IMR-90 (cell line): Measurements from ENCODE around the gene RYR2. TPM values are rescaled to one million over a fixed set of nuclear protein-coding genes. Genes with fewer than 3 reads are reported as not detected.

Source experiments
- ATAC-seq: fragments of 200-7000 bp; cut with Tn5 transposase; 2 replicates; pipeline ENCODE4 v1.9.1; 2020; ENCODE audit warnings: low read depth, mild to moderate bottlenecking, moderate library complexity
- BruUV-seq: library from RNA; stranded (reverse); fragments of 400-500 nt; replicated peaks from 2 replicates; lab custom pipeline; 2021; lab: Mats Ljungman, UMichigan
- CTCF ChIA-PET: fragments of 300-600 bp; formaldehyde crosslinking; extraction: SDS; loops from one replicate; lab custom pipeline; 2021; ENCODE audit warnings: antibody characterized with exemption; lab: Yijun Ruan, JAX
- POLR2A ChIA-PET: fragments of 300-600 bp; sonication (Branson Sonifier 250); formaldehyde crosslinking; loops from one replicate; lab custom pipeline; 2022; ENCODE audit warnings: antibody characterized with exemption; ENCODE audit not compliant: unreplicated experiment; lab: Charles Lee
- DNase-seq: peaks from one replicate; pipeline ENCODE4 v3.0.0; 2013
- H2AFZ ChIP-seq: replicated peaks from 2 replicates; pipeline ENCODE3; 2013; ENCODE audit warnings: low read length, mild to moderate bottlenecking; ENCODE audit not compliant: poor library complexity
- H2AK5ac ChIP-seq: 2 replicates; pipeline ENCODE4 v1.6.1; 2013; ENCODE audit warnings: low read depth, low read length, inconsistent platforms
- H2AK9ac ChIP-seq: replicated peaks from 2 replicates; pipeline ENCODE3; 2013; ENCODE audit warnings: mild to moderate bottlenecking, low read depth, low read length, moderate library complexity; ENCODE audit not compliant: poor library complexity
- H2BK120ac ChIP-seq: 2 replicates; pipeline ENCODE4 v1.6.1; 2013; ENCODE audit warnings: low read depth, low read length, inconsistent platforms
- H2BK15ac ChIP-seq: 3 replicates; pipeline ENCODE4 v1.6.1; 2013; ENCODE audit warnings: low read depth, low read length, inconsistent platforms
- H2BK20ac ChIP-seq: 2 replicates; pipeline ENCODE4 v1.6.1; 2013; ENCODE audit warnings: low read depth, mild to moderate bottlenecking, inconsistent platforms, low read length, moderate library complexity
- H2BK5ac ChIP-seq: 2 replicates; pipeline ENCODE4 v1.6.1; 2013; ENCODE audit warnings: mild to moderate bottlenecking, low read depth, low read length, inconsistent platforms; ENCODE audit not compliant: poor library complexity, severe bottlenecking
- H3K14ac ChIP-seq: replicated peaks from 2 replicates; pipeline ENCODE4 v1.6.1; 2013; ENCODE audit warnings: low read depth, low read length, inconsistent platforms
- H3K18ac ChIP-seq: 2 replicates; pipeline ENCODE4 v1.6.1; 2013; ENCODE audit warnings: low read depth, low read length, control low read depth
- H3K23ac ChIP-seq: 2 replicates; pipeline ENCODE4 v1.6.1; 2013; ENCODE audit warnings: low read depth, low read length, inconsistent platforms
- H3K27ac ChIP-seq: 2 replicates; pipeline ENCODE4 v1.5.1; 2013; ENCODE audit warnings: mild to moderate bottlenecking, control low read depth, low read length; ENCODE audit not compliant: insufficient read depth
- H3K27me3 ChIP-seq: 2 replicates; pipeline ENCODE4 v1.6.1; 2013; ENCODE audit warnings: low read length; ENCODE audit not compliant: control insufficient read depth, insufficient read depth
- H3K36me3 ChIP-seq: 2 replicates; pipeline ENCODE4 v1.6.1; 2013; ENCODE audit warnings: low read length, mixed read lengths; ENCODE audit not compliant: control insufficient read depth, insufficient read depth
- H3K4ac ChIP-seq: 2 replicates; pipeline ENCODE4 v1.6.1; 2013; ENCODE audit warnings: low read depth, low read length, inconsistent platforms
- H3K4me1 ChIP-seq: 2 replicates; pipeline ENCODE4 v1.6.1; 2013; ENCODE audit warnings: low read length, mixed read lengths; ENCODE audit not compliant: control insufficient read depth, insufficient read depth
- H3K4me2 ChIP-seq: 2 replicates; pipeline ENCODE4 v1.6.1; 2013; ENCODE audit warnings: low read depth, mild to moderate bottlenecking, control low read depth, low read length, moderate library complexity
- H3K4me3 ChIP-seq: 2 replicates; pipeline ENCODE4 v1.5.1; 2013; ENCODE audit warnings: low read depth, mild to moderate bottlenecking, control low read depth, low read length, moderate library complexity; ENCODE audit not compliant: insufficient read depth
- H3K56ac ChIP-seq: 2 replicates; pipeline ENCODE4 v1.6.1; 2013; ENCODE audit warnings: low read length, inconsistent platforms; ENCODE audit not compliant: insufficient read depth; ENCODE audit errors: extremely low read depth
- H3K79me1 ChIP-seq, 2 experiments: 2 replicates each; pipeline ENCODE4 v1.6.1; 2013; ENCODE audit warnings: low read length in 2 of 2, inconsistent platforms in 1 of 2, low read depth in 1 of 2
- H3K9ac ChIP-seq: 2 replicates; pipeline ENCODE4 v1.6.1; 2013; ENCODE audit warnings: low read depth, low read length, control low read depth
- H3K9me1 ChIP-seq: 2 replicates; pipeline ENCODE4 v1.6.1; 2013; ENCODE audit warnings: low read length, inconsistent platforms; ENCODE audit not compliant: insufficient read depth
- H3K9me3 ChIP-seq: 2 replicates; pipeline ENCODE4 v1.6.1; 2013; ENCODE audit warnings: low read length; ENCODE audit not compliant: control insufficient read depth, insufficient read depth
- H4K20me1 ChIP-seq: 2 replicates; pipeline ENCODE4 v1.6.1; 2013; ENCODE audit warnings: low read length, inconsistent platforms; ENCODE audit not compliant: insufficient read depth
- H4K5ac ChIP-seq: 2 replicates; pipeline ENCODE4 v1.6.1; 2013; ENCODE audit warnings: mild to moderate bottlenecking, low read depth, low read length, control low read depth
- H4K8ac ChIP-seq, 2 experiments: 2 replicates each; pipeline ENCODE4 v1.6.1; 2013; ENCODE audit warnings: low read depth in 2 of 2, low read length in 2 of 2, control low read depth in 1 of 2, inconsistent platforms in 1 of 2
- H4K91ac ChIP-seq: 2 replicates; pipeline ENCODE4 v1.6.1; 2013; ENCODE audit warnings: low read depth, low read length, inconsistent platforms; ENCODE audit not compliant: insufficient read depth
- BHLHE40 ChIP-seq: fragments of 150-350 bp; IDR thresholded peaks from 2 replicates; pipeline ENCODE4 v1.6.1; 2016; ENCODE audit warnings: mild to moderate bottlenecking, low read depth, low read length
- CEBPB ChIP-seq: IDR thresholded peaks from 2 replicates; pipeline ENCODE4 v1.6.1; 2012; ENCODE audit warnings: low read depth, low read length, improper control_type of control experiment
- CHD1 ChIP-seq: IDR thresholded peaks from 2 replicates; pipeline ENCODE4 v1.6.1; 2012; ENCODE audit warnings: low read depth, low read length, improper control_type of control experiment
- FOS ChIP-seq: fragments of 150-350 bp; IDR thresholded peaks from 2 replicates; pipeline ENCODE4 v1.6.1; 2016; ENCODE audit warnings: low read depth, low read length
- MAFK ChIP-seq: IDR thresholded peaks from 2 replicates; pipeline ENCODE4 v1.6.1; 2012; ENCODE audit warnings: low read depth, low read length, improper control_type of control experiment
- MAZ ChIP-seq: IDR thresholded peaks from 2 replicates; pipeline ENCODE4 v1.6.1; 2012; ENCODE audit warnings: low read depth, mild to moderate bottlenecking, low read length, improper control_type of control experiment, moderate library complexity, borderline replicate concordance
- MXI1 ChIP-seq: IDR thresholded peaks from 2 replicates; pipeline ENCODE4 v1.6.1; 2012; ENCODE audit warnings: low read depth, mild to moderate bottlenecking, low read length, moderate library complexity, borderline replicate concordance
- NFE2L2 ChIP-seq: fragments of 150-350 bp; IDR thresholded peaks from 2 replicates; pipeline ENCODE4 v1.6.1; 2016; ENCODE audit warnings: low read depth, mild to moderate bottlenecking, low read length
- POLR2A ChIP-seq: IDR thresholded peaks from 2 replicates; pipeline ENCODE4 v1.6.1; 2012; ENCODE audit warnings: mild to moderate bottlenecking, low read depth, low read length
- RAD21 ChIP-seq: IDR thresholded peaks from 2 replicates; pipeline ENCODE4 v1.6.1; 2012; ENCODE audit warnings: low read length, improper control_type of control experiment
- RCOR1 ChIP-seq: IDR thresholded peaks from 2 replicates; pipeline ENCODE4 v1.6.1; 2012; ENCODE audit warnings: mild to moderate bottlenecking, low read length, improper control_type of control experiment; ENCODE audit not compliant: insufficient replicate concordance
- RFX5 ChIP-seq: IDR thresholded peaks from 2 replicates; pipeline ENCODE4 v1.8.0; 2012; ENCODE audit warnings: low read depth, mild to moderate bottlenecking, low read length, moderate library complexity
- SMC3 ChIP-seq: fragments of 150-350 bp; IDR thresholded peaks from 2 replicates; pipeline ENCODE4 v1.6.1; 2016; ENCODE audit warnings: low read depth, mild to moderate bottlenecking, antibody characterized with exemption, low read length, moderate library complexity
- WGBS, 2 experiments: methylation state at CpG; one replicate each; pipeline versions ENCODE4 v1.1.5 to v1.1.7; 2013; ENCODE audit warnings: missing lambda C conversion rate in 2 of 2; ENCODE audit not compliant: insufficient read length in 1 of 2; ENCODE audit errors: extremely low coverage in 2 of 2; 5-methylcytosine and 5-hydroxymethylcytosine counted together
- dilution Hi-C: fragments of 300-500 bp; cut with HindIII; formaldehyde crosslinking; loops from one replicate; pipeline ENCODE4 v1.14.3; 2018; ENCODE audit warnings: low sequenced_read_pairs; ENCODE audit not compliant: unreplicated experiment
- in situ Hi-C: fragments of 300-500 bp; cut with MboI; formaldehyde crosslinking; loops from 3 replicates; pipeline ENCODE4 v1.14.3; 2019; ENCODE audit warnings: low sequenced_read_pairs, inconsistent platforms, mixed read lengths
- intact Hi-C: fragments of 100-400 bp; cut with micrococcal nuclease; formaldehyde crosslinking; loops from 2 replicates; pipeline ENCODE4 v1.10.0; 2022
- polyA plus RNA-seq, 3 experiments: library from polyadenylated mRNA; depleted of rRNA; stranded (reverse); fragments of >200 nt; gene quantifications; 2 replicates each; pipeline ENCODE4 v1.2.3, GENCODE V29; 2012; ENCODE audit warnings: low replicate concordance in 1 of 3
- total RNA-seq: library from RNA; depleted of rRNA; stranded (reverse); fragments of >200 nt; gene quantifications from 2 replicates; pipeline ENCODE4 v1.2.3, GENCODE V29; 2012
- TF ChIP-seq, protein P1 (sequence below): conservative IDR thresholded peaks from 2 replicates; pipeline ENCODE4 v1.5.1; 2012; ENCODE audit warnings: mild to moderate bottlenecking, low read depth, low read length, improper control_type of control experiment
- TF ChIP-seq, protein P2 (sequence below): fragments of 150-350 bp; IDR thresholded peaks from 2 replicates; pipeline ENCODE4 v1.6.1; 2016; ENCODE audit warnings: low read depth, mild to moderate bottlenecking, low read length, moderate library complexity, borderline replicate concordance
- TF ChIP-seq, protein P3 (sequence below): fragments of 150-350 bp; IDR thresholded peaks from 2 replicates; pipeline ENCODE4 v1.6.1; 2017; ENCODE audit warnings: mild to moderate bottlenecking, antibody characterized with exemption, low read length, low read depth

Gene RYR2
- total and polyA plus RNA-seq, 2 of the 4 experiments (the other 2 are of a cell fraction) = not detected

DNA sequence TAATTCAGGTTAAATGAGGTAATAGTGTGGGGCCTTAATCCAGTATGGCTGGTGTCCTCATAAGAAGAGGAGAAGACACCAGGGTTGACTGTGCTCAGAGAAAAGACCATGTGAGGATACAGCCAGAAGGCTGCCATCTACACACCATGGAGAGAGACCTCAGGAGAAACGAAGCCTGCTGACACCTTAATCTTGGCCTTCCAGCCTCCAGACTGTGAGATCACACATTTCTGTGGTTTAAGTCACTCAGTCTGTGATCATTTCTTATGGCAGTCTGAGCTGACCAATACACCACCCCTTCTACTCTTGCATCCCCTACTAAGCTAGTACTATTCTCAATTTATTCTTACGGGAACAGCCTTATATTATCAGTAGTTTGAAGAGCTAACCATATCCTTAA lies 538.7 kb downstream of the RYR2 start:
- no peak overlapping the region for H3K14ac ChIP-seq
- H2AK9ac ChIP-seq = no peak overlapping the region
- H3K9me1 ChIP-seq = no peaks in the 10 kb centered on the region
- H3K27ac ChIP-seq = no peak overlapping the region
- H4K5ac ChIP-seq = no peak overlapping the region
- no peak for ATAC-seq
- H2BK15ac ChIP-seq = no peak overlapping the region
- H2BK120ac ChIP-seq = no peak overlapping the region
- no peak overlapping the region for H2AFZ ChIP-seq
- POLR2A ChIA-PET = no interaction called here
- dilution Hi-C loops (no loop called here), in situ Hi-C loops (no loop called here), intact Hi-C loops (no loop called here)
- peaks cover 8% of the 10 kb centered on the region; the same call in 1 of the 2 replicates for H3K9me3 ChIP-seq
- no peaks in the 10 kb centered on the region for H3K36me3 ChIP-seq
- no TSS peak for BruUV-seq
- no peak overlapping the region for H3K4me3 ChIP-seq
- no peaks in the 10 kb centered on the region for H4K20me1 ChIP-seq
- H3K27me3 ChIP-seq = no peaks in the 10 kb centered on the region
- no peak overlapping the region for H3K18ac ChIP-seq
- no peak overlapping the region for H4K91ac ChIP-seq
- no peak for TF ChIP-seq BHLHE40
- no peak for TF ChIP-seq FOS
- TF ChIP-seq RAD21 = no peak
- TF ChIP-seq RFX5 = no peak
- TF ChIP-seq, protein P1, sequence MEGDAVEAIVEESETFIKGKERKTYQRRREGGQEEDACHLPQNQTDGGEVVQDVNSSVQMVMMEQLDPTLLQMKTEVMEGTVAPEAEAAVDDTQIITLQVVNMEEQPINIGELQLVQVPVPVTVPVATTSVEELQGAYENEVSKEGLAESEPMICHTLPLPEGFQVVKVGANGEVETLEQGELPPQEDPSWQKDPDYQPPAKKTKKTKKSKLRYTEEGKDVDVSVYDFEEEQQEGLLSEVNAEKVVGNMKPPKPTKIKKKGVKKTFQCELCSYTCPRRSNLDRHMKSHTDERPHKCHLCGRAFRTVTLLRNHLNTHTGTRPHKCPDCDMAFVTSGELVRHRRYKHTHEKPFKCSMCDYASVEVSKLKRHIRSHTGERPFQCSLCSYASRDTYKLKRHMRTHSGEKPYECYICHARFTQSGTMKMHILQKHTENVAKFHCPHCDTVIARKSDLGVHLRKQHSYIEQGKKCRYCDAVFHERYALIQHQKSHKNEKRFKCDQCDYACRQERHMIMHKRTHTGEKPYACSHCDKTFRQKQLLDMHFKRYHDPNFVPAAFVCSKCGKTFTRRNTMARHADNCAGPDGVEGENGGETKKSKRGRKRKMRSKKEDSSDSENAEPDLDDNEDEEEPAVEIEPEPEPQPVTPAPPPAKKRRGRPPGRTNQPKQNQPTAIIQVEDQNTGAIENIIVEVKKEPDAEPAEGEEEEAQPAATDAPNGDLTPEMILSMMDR = no peak
- no peak for TF ChIP-seq RCOR1
- no peak for TF ChIP-seq CHD1
- TF ChIP-seq, protein P2, sequence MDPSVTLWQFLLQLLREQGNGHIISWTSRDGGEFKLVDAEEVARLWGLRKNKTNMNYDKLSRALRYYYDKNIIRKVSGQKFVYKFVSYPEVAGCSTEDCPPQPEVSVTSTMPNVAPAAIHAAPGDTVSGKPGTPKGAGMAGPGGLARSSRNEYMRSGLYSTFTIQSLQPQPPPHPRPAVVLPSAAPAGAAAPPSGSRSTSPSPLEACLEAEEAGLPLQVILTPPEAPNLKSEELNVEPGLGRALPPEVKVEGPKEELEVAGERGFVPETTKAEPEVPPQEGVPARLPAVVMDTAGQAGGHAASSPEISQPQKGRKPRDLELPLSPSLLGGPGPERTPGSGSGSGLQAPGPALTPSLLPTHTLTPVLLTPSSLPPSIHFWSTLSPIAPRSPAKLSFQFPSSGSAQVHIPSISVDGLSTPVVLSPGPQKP = no peak
- TF ChIP-seq, protein P3, sequence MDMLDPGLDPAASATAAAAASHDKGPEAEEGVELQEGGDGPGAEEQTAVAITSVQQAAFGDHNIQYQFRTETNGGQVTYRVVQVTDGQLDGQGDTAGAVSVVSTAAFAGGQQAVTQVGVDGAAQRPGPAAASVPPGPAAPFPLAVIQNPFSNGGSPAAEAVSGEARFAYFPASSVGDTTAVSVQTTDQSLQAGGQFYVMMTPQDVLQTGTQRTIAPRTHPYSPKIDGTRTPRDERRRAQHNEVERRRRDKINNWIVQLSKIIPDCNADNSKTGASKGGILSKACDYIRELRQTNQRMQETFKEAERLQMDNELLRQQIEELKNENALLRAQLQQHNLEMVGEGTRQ = no peak
- no peak for TF ChIP-seq MAZ
- TF ChIP-seq NFE2L2 = no peak
- TF ChIP-seq POLR2A = no peak
- TF ChIP-seq MAFK = no peak
- no peak for TF ChIP-seq MXI1
- no peak for TF ChIP-seq CEBPB
- no peak for TF ChIP-seq SMC3
- H3K4me2 ChIP-seq = no peak overlapping the region
- H2AK5ac ChIP-seq = no peak overlapping the region
- H4K8ac ChIP-seq = no peak overlapping the region
- H3K4ac ChIP-seq = no peak overlapping the region
- CTCF ChIA-PET = no interaction called here
- H2BK5ac ChIP-seq = no peak overlapping the region
- H3K56ac ChIP-seq = no peak overlapping the region
- no peaks in the 10 kb centered on the region for H3K79me1 ChIP-seq
- H3K9ac ChIP-seq = no peak overlapping the region
- H3K23ac ChIP-seq = no peak overlapping the region
- H3K4me1 ChIP-seq = no peaks in the 10 kb centered on the region
- no peak overlapping the region for H2BK20ac ChIP-seq
- no CpG with 5 or more reads among the region's 2 CpGs for WGBS, 2 experiments
- no peak for DNase-seq
